A549 (cell line): ENCODE measurements around the gene TANGO2.

ENCODE experiments used
- CTCF ChIP-seq: fragments of >200 bp; sonication (Bioruptor Twin); formaldehyde crosslinking; IDR thresholded peaks from 3 replicates; pipeline ENCODE4 v1.5.1; 2016
- ZFP36 ChIP-seq: fragments of 450-650 bp; IDR thresholded peaks from 2 replicates; pipeline ENCODE4 v1.6.1; 2014; ENCODE audit warnings: borderline replicate concordance; ENCODE audit not compliant: partially characterized antibody

- TF ChIP-seq CTCF (no peak), ZFP36 (no peak)
These were observed 17.6 kb upstream of the TANGO2 start for GRCh38 chr22:20003304-20003703.
